HepG2 (cell line): Measurements from ENCODE around the gene MAPK9. TPM values are rescaled to one million over a fixed set of nuclear protein-coding genes. Genes with fewer than 3 reads are reported as not detected.

ENCODE experiments used
- ATAC-seq: fragments of 200-7000 bp; cut with Tn5 transposase; 3 replicates; pipeline ENCODE4 v1.9.1; 2020; ENCODE audit warnings: mild to moderate bottlenecking, moderate library complexity
- BruUV-seq: library from RNA; stranded (reverse); fragments of 400-500 nt; replicated peaks from 2 replicates; lab custom pipeline; 2021; lab: Mats Ljungman, UMichigan
- CTCF ChIA-PET: fragments of 300-600 bp; formaldehyde crosslinking; extraction: SDS; loops from one replicate; lab custom pipeline; 2021; ENCODE audit warnings: low total read pairs, inconsistent platforms, low intra/inter-chr PET ratio; lab: Yijun Ruan, JAX
- POLR2A ChIA-PET: fragments of 350-600 bp; sonication (Branson Sonifier 250); formaldehyde crosslinking; loops from one replicate; lab custom pipeline; 2020; ENCODE audit warnings: antibody characterized with exemption, inconsistent platforms; lab: Yijun Ruan, JAX
- DNase-seq: peaks from one replicate; pipeline ENCODE4 v3.0.0-alpha.2; 2015; ENCODE audit warnings: low spot score
- FAIRE-seq: peaks from 3 replicates; lab custom pipeline; 2011; peaks lifted over from hg19 to GRCh38; lab: Jason Lieb, UNC
- H2AFZ ChIP-seq: one replicate; pipeline ENCODE4 v1.6.1; 2011; ENCODE audit warnings: low read length, inconsistent platforms
- H3K27ac ChIP-seq: fragments of 300-600 bp; 3 replicates; pipeline ENCODE4 v1.8.0; 2011; ENCODE audit warnings: mixed run types, mild to moderate bottlenecking, mixed read lengths, low read length, inconsistent platforms; ENCODE audit not compliant: insufficient read depth; ENCODE audit errors: extremely low read length
- H3K27me3 ChIP-seq, 2 experiments: fragments of 200-600 bp in 1 of 2; 2 replicates in 1 of 2; 3 replicates in 1 of 2; pipeline versions ENCODE4 v1.6.0 to v1.8.0; 2011; ENCODE audit warnings: low read length in 2 of 2, mild to moderate bottlenecking in 2 of 2, moderate library complexity in 2 of 2, inconsistent platforms in 1 of 2; ENCODE audit not compliant: insufficient read depth in 2 of 2, control insufficient read depth in 1 of 2
- H3K36me3 ChIP-seq, 2 experiments: fragments of 200-600 bp in 1 of 2; replicated peaks in 1 of 2; 2 replicates in 1 of 2; 3 replicates in 1 of 2; pipeline versions ENCODE4 v1.5.1 to v1.8.0; 2011; ENCODE audit warnings: low read length in 2 of 2, inconsistent platforms in 1 of 2; ENCODE audit not compliant: insufficient read depth in 2 of 2, control insufficient read depth in 1 of 2
- H3K4me1 ChIP-seq: 2 replicates; pipeline ENCODE4 v1.5.1; 2012; ENCODE audit warnings: low read length, inconsistent platforms; ENCODE audit not compliant: insufficient read depth
- H3K4me2 ChIP-seq: 2 replicates; pipeline ENCODE4 v1.6.0; 2011; ENCODE audit warnings: low read depth, low read length, inconsistent platforms
- H3K4me3 ChIP-seq, 3 experiments: fragments of 200-600 bp in 1 of 3; sonication (generic), shearing (Covaris generic) in 1 of 3; replicated peaks in 1 of 3; 2 replicates each; pipeline ENCODE4 v1.5.1; 2011 to 2016; ENCODE audit warnings: low read length in 3 of 3, inconsistent platforms in 2 of 3, low read depth in 2 of 3, mild to moderate bottlenecking in 2 of 3, control low read depth in 1 of 3, mixed read lengths in 1 of 3; ENCODE audit not compliant: insufficient read depth in 1 of 3
- H3K79me2 ChIP-seq: one replicate; pipeline ENCODE4 v1.6.1; 2011; ENCODE audit warnings: low read length, inconsistent platforms; ENCODE audit not compliant: insufficient read depth
- H3K9ac ChIP-seq: 2 replicates; pipeline ENCODE4 v1.6.0; 2011; ENCODE audit warnings: mild to moderate bottlenecking, low read depth, low read length, inconsistent platforms; ENCODE audit not compliant: insufficient read depth
- H3K9me3 ChIP-seq: 2 replicates; pipeline ENCODE4 v1.5.1; 2012; ENCODE audit warnings: mild to moderate bottlenecking, low read length
- H4K20me1 ChIP-seq: 2 replicates; pipeline ENCODE4 v1.6.0; 2011; ENCODE audit warnings: inconsistent platforms, mild to moderate bottlenecking, low read length, moderate library complexity; ENCODE audit not compliant: insufficient read depth
- CREM ChIP-seq, 2 experiments: sonication (generic) in 1 of 2; formaldehyde crosslinking in 1 of 2; IDR thresholded peaks; 2 replicates each; pipeline versions ENCODE4 v1.4.0 to v1.6.1; 2016 to 2020; ENCODE audit warnings: antibody characterized with exemption in 1 of 2, mild to moderate bottlenecking in 1 of 2, missing genetic modification reagents in 1 of 2
- FOXP1 ChIP-seq, 2 experiments: fragments of 450-650 bp in 1 of 2; IDR thresholded peaks; 2 replicates each; pipeline ENCODE4 v1.6.1; 2017 to 2018; ENCODE audit warnings: antibody characterized with exemption in 1 of 2
- IRF9 ChIP-seq: sonication (generic); formaldehyde crosslinking; IDR thresholded peaks from 2 replicates; pipeline ENCODE4 v1.8.0; 2022; ENCODE audit warnings: missing genetic modification reagents, mild to moderate bottlenecking, borderline replicate concordance
- MED1 ChIP-seq: sonication (generic); formaldehyde crosslinking; IDR thresholded peaks from 2 replicates; pipeline ENCODE4 v1.4.0; 2020; ENCODE audit warnings: missing genetic modification reagents
- MTA3 ChIP-seq: sonication (generic); formaldehyde crosslinking; IDR thresholded peaks from 2 replicates; pipeline ENCODE4 v1.4.0; 2020; ENCODE audit warnings: missing genetic modification reagents
- MTF1 ChIP-seq: sonication (generic); formaldehyde crosslinking; IDR thresholded peaks from 2 replicates; pipeline ENCODE4 v1.5.0; 2020; ENCODE audit warnings: missing genetic modification reagents
- NR2F2 ChIP-seq: IDR thresholded peaks from 2 replicates; pipeline ENCODE4 v1.6.1; 2012; ENCODE audit warnings: low read depth, inconsistent platforms, borderline replicate concordance
- NR3C1 ChIP-seq: sonication (generic); formaldehyde crosslinking; IDR thresholded peaks from 2 replicates; pipeline ENCODE4 v1.4.0; 2020; ENCODE audit warnings: missing genetic modification reagents
- PAWR ChIP-seq: sonication (generic); formaldehyde crosslinking; IDR thresholded peaks from 2 replicates; pipeline ENCODE4 v1.4.0; 2020; ENCODE audit warnings: missing genetic modification reagents, mild to moderate bottlenecking, borderline replicate concordance
- PHF5A ChIP-seq: IDR thresholded peaks from one replicate; pipeline ENCODE4 v1.6.1; 2018; ENCODE audit warnings: low read depth, missing genetic modification reagents; ENCODE audit not compliant: unreplicated experiment
- REST ChIP-seq, 2 experiments: IDR thresholded peaks; 2 replicates each; pipeline ENCODE4 v1.6.1; 2011 to 2012; ENCODE audit warnings: low read length in 2 of 2, borderline replicate concordance in 1 of 2, low read depth in 1 of 2, mild to moderate bottlenecking in 1 of 2, moderate library complexity in 1 of 2
- REXO4 ChIP-seq: sonication (generic); formaldehyde crosslinking; IDR thresholded peaks from 2 replicates; pipeline ENCODE4 v1.8.0; 2022; ENCODE audit warnings: missing genetic modification reagents, mild to moderate bottlenecking, borderline replicate concordance
- TGIF2 ChIP-seq: IDR thresholded peaks from 2 replicates; pipeline ENCODE4 v1.6.1; 2016; ENCODE audit warnings: control low read depth, missing compliant biosample characterization
- ZKSCAN1 ChIP-seq: fragments of 150-350 bp; IDR thresholded peaks from 2 replicates; pipeline ENCODE4 v1.6.1; 2014; ENCODE audit warnings: low read length
- ZNF101 ChIP-seq: sonication (generic); formaldehyde crosslinking; IDR thresholded peaks from 2 replicates; pipeline ENCODE4 v1.4.0; 2020; ENCODE audit warnings: mild to moderate bottlenecking, low read depth, missing genetic modification reagents, borderline replicate concordance
- ZNF282 ChIP-seq: fragments of 450-650 bp; IDR thresholded peaks from 2 replicates; pipeline ENCODE4 v1.6.1; 2018; ENCODE audit not compliant: partially characterized antibody
- ZNF335 ChIP-seq: sonication (generic); formaldehyde crosslinking; IDR thresholded peaks from 2 replicates; pipeline ENCODE4 v1.4.0; 2020; ENCODE audit warnings: missing genetic modification reagents
- ZNF709 ChIP-seq: sonication (generic); formaldehyde crosslinking; IDR thresholded peaks from 2 replicates; pipeline ENCODE4 v1.5.0; 2020; ENCODE audit warnings: mild to moderate bottlenecking, missing genetic modification reagents
- ZNF781 ChIP-seq: sonication (generic); formaldehyde crosslinking; IDR thresholded peaks from 2 replicates; pipeline ENCODE4 v1.5.1; 2020; ENCODE audit warnings: borderline replicate concordance, mild to moderate bottlenecking, missing genetic modification reagents; ENCODE audit errors: not compliant biosample characterization
- WGBS: methylation state at CpG from one replicate; pipeline ENCODE4 v1.1.6; 2017; ENCODE audit warnings: low lambda C conversion rate; 5-methylcytosine and 5-hydroxymethylcytosine counted together
- in situ Hi-C: cut with HindIII; loops from 2 replicates; pipeline ENCODE4 v1.10.0; 2017; ENCODE audit warnings: low pct_unique_long_range_greater_than_20kb; ENCODE audit not compliant: extremely low pct_ligation_motif_present
- intact Hi-C: fragments of 100-400 bp; cut with micrococcal nuclease; formaldehyde crosslinking; loops from one replicate; pipeline ENCODE4 v1.10.0; 2022; ENCODE audit not compliant: unreplicated experiment
- polyA plus RNA-seq, 8 experiments: library from polyadenylated mRNA; depleted of rRNA in 3 of 8; stranded (reverse) in 7 of 8; unstranded in 1 of 8; fragments of >200 nt; fragmentation: Illumina TruSeq in 4 of 8; extraction: Trizol in 4 of 8; gene quantifications; 2 replicates each; pipeline versions ENCODE4 v1.2.1 to v1.2.3, GENCODE V29; 2011 to 2016; ENCODE audit warnings: low read depth in 4 of 8, missing spikeins in 1 of 8, mixed read lengths in 1 of 8; ENCODE audit not compliant: insufficient read depth in 1 of 8
- total RNA-seq, 5 experiments: library from RNA; depleted of rRNA; stranded (reverse); fragments of >200 nt; fragmentation: Illumina TruSeq; extraction: Trizol; gene quantifications; 2 replicates each; pipeline ENCODE4 v1.2.3, GENCODE V29; 2016; ENCODE audit warnings: low read depth in 1 of 5
- TF ChIP-seq, protein P1 (sequence below): sonication (generic); formaldehyde crosslinking; conservative IDR thresholded peaks from 2 replicates; pipeline ENCODE4 v1.8.1; 2023; ENCODE audit warnings: missing genetic modification reagents

The MAPK9 gene
- total and polyA plus RNA-seq, 2 of the 13 experiments (the other 11 are each of a cell fraction or from before 2014, with no cell fraction given), result 30.1 to 56.1 TPM

DNA sequence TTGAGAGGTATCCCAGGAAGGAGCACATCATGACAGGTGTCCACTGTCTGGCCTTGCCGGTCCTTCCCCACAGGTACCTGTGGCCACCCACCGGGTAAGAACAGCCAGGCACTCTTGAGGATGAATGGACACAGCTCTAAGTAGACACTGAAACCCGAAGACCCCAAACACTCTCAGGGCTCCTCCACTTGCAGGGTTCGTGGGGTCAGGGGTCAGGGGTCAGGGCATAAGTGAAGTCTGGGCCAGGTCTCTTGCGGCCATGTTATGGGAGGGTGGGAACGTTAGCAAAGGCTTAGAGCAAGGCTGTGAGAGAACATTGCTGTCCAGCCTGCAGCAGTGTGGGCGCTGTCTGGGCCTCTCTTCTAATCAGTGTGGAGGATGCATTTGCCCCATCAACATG, 40.0 kb downstream of the MAPK9 start (continued):
- TF ChIP-seq PAWR (CRISPR knock-in tag) (no peak), ZNF709 (CRISPR knock-in tag) (no peak), NR2F2 (no peak), TGIF2 (CRISPR knock-in tag) (no peak), ZNF282 (no peak), REXO4 (no peak), ZKSCAN1 (no peak), MTF1 (CRISPR knock-in tag) (no peak), MED1 (CRISPR knock-in tag) (no peak)
- TF ChIP-seq, protein P1, sequence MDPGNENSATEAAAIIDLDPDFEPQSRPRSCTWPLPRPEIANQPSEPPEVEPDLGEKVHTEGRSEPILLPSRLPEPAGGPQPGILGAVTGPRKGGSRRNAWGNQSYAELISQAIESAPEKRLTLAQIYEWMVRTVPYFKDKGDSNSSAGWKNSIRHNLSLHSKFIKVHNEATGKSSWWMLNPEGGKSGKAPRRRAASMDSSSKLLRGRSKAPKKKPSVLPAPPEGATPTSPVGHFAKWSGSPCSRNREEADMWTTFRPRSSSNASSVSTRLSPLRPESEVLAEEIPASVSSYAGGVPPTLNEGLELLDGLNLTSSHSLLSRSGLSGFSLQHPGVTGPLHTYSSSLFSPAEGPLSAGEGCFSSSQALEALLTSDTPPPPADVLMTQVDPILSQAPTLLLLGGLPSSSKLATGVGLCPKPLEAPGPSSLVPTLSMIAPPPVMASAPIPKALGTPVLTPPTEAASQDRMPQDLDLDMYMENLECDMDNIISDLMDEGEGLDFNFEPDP (CRISPR knock-in tag), result no peak

- no peak for ATAC-seq
- H3K4me2 ChIP-seq, result no peak overlapping the region
- no TSS peak for BruUV-seq
- H3K4me1 ChIP-seq, result no peaks in the 10 kb centered on the region
- no peak overlapping the region for H3K4me3 ChIP-seq
- H3K27me3 ChIP-seq, result no peaks in the 10 kb centered on the region
- no peak for DNase-seq
- H4K20me1 ChIP-seq, result no peaks in the 10 kb centered on the region
- intact Hi-C loops (no loop called here), in situ Hi-C loops (no loop called here)
- H3K36me3 ChIP-seq, result peaks cover 9 to 41% of the 10 kb centered on the region in 2 experiments; a peak in 4 of 5 replicates
- over 99% methylated on average over 8 of the region's 9 CpGs for WGBS
- H3K27ac ChIP-seq, result no peak overlapping the region
- FAIRE-seq, result no peak
- ChIA-PET POLR2A (no interaction called here), CTCF (no interaction called here)
- no peak overlapping the region for H3K9ac ChIP-seq
- no peak overlapping the region for H2AFZ ChIP-seq
- H3K79me2 ChIP-seq, result no peaks in the 10 kb centered on the region
- H3K9me3 ChIP-seq, result peaks cover 40% of the 10 kb centered on the region
- TF ChIP-seq MTA3 (CRISPR knock-in tag), result no peak
- TF ChIP-seq CREM (IDR thresholded peaks at IDR 0.05), result no peak
- TF ChIP-seq CREM (CRISPR knock-in tag; IDR thresholded peaks at IDR 0.05), result no peak
- no peak for TF ChIP-seq REST (IDR thresholded peaks at IDR 0.05; ENCODE audit: borderline replicate concordance in 1 of 2, low read depth in 1 of 2, low read length in 2 of 2)
- no peak for TF ChIP-seq ZNF781
- no peak for TF ChIP-seq PHF5A (CRISPR knock-in tag)
- TF ChIP-seq ZNF101 (CRISPR knock-in tag), result no peak
- TF ChIP-seq ZNF335 (CRISPR knock-in tag), result no peak
- TF ChIP-seq FOXP1 (IDR thresholded peaks at IDR 0.05), result no peak
- no peak for TF ChIP-seq FOXP1 (CRISPR knock-in tag; IDR thresholded peaks at IDR 0.05)
- no peak for TF ChIP-seq IRF9 (CRISPR knock-in tag)
- no peak for TF ChIP-seq NR3C1 (CRISPR knock-in tag)
Observed at GRCh38 chr5:180251141-180251540, 40.7 kb downstream of the MAPK9 start.
